GM12878 (cell line): ENCODE results near the gene TTC4. TPM values are rescaled to one million over a fixed set of nuclear protein-coding genes. Genes with fewer than 3 reads are reported as not detected.

ENCODE experiments used
- ATAC-seq: fragments of 200-7000 bp; cut with Tn5 transposase; 3 replicates; pipeline ENCODE4 v1.9.1; 2020; ENCODE audit warnings: mild to moderate bottlenecking, moderate library complexity
- BruUV-seq: library from RNA; stranded (reverse); fragments of 400-500 nt; replicated peaks from 2 replicates; lab custom pipeline; 2021; lab: Mats Ljungman, UMichigan
- CTCF ChIA-PET: fragments of 300-600 bp; sonication (Branson Sonifier 250); formaldehyde crosslinking; extraction: SDS; loops from one replicate; lab custom pipeline; 2021; ENCODE audit warnings: inconsistent platforms; lab: Yijun Ruan, JAX
- POLR2A ChIA-PET: fragments of 350-600 bp; formaldehyde crosslinking; extraction: SDS; loops from one replicate; lab custom pipeline; 2021; ENCODE audit warnings: inconsistent platforms; lab: Charles Lee
- RAD21 ChIA-PET: fragments of 300-600 bp; sonication (Branson Sonifier 250); formaldehyde crosslinking; loops from one replicate; lab custom pipeline; 2023; ENCODE audit warnings: antibody characterized with exemption; ENCODE audit not compliant: unreplicated experiment; lab: Charles Lee
- SMC1A ChIA-PET: fragments of 300-600 bp; sonication (Branson Sonifier 250); formaldehyde crosslinking; loops from one replicate; lab custom pipeline; 2023; ENCODE audit not compliant: unreplicated experiment, uncharacterized antibody; lab: Charles Lee
- DNase-seq: peaks from one replicate; pipeline ENCODE4 v3.0.0-alpha.2; 2011; ENCODE audit warnings: low read depth, low spot score
- FAIRE-seq: peaks from 3 replicates; lab custom pipeline; 2011; peaks lifted over from hg19 to GRCh38; lab: Jason Lieb, UNC
- H2AFZ ChIP-seq: 2 replicates; pipeline ENCODE4 v1.6.0; 2011; ENCODE audit warnings: low read depth, low read length, control low read depth; ENCODE audit not compliant: control insufficient read depth
- H3K27ac ChIP-seq: 2 replicates; pipeline ENCODE4 v1.5.1; 2011; ENCODE audit warnings: control low read depth; ENCODE audit not compliant: control insufficient read depth, insufficient read depth
- H3K27me3 ChIP-seq, 2 experiments: replicated peaks in 1 of 2; 2 replicates each; pipeline versions ENCODE4 v1.6.0 to v1.6.1; 2011; ENCODE audit warnings: low read length in 1 of 2; ENCODE audit not compliant: control insufficient read depth in 2 of 2, insufficient read depth in 2 of 2
- H3K36me3 ChIP-seq, 2 experiments: 2 replicates each; pipeline ENCODE4 v1.5.1; 2011; ENCODE audit warnings: low read length in 1 of 2; ENCODE audit not compliant: control insufficient read depth in 2 of 2, insufficient read depth in 2 of 2
- H3K4me1 ChIP-seq: 2 replicates; pipeline ENCODE4 v1.6.1; 2011; ENCODE audit warnings: mild to moderate bottlenecking, low read length, moderate library complexity, mixed read lengths; ENCODE audit not compliant: control insufficient read depth, insufficient read depth
- H3K4me2 ChIP-seq: 2 replicates; pipeline ENCODE4 v1.6.0; 2011; ENCODE audit warnings: control low read depth; ENCODE audit not compliant: control insufficient read depth, insufficient read depth
- H3K4me3 ChIP-seq: fragments of 200-600 bp; sonication (generic); 2 replicates; pipeline ENCODE4 v1.5.1; 2016
- H3K79me2 ChIP-seq: 2 replicates; pipeline ENCODE4 v1.6.0; 2011; ENCODE audit warnings: low read length; ENCODE audit not compliant: control insufficient read depth, insufficient read depth
- H3K9ac ChIP-seq: 2 replicates; pipeline ENCODE4 v1.8.0; 2011; ENCODE audit warnings: low read length, control low read depth, mixed read lengths; ENCODE audit not compliant: control insufficient read depth, insufficient read depth
- H3K9me3 ChIP-seq: replicated peaks from 3 replicates; pipeline ENCODE4 v1.5.1; 2011; ENCODE audit warnings: mild to moderate bottlenecking, low read length; ENCODE audit not compliant: control insufficient read depth, insufficient read depth
- H4K20me1 ChIP-seq: 2 replicates; pipeline ENCODE4 v1.6.0; 2011; ENCODE audit not compliant: control insufficient read depth, insufficient read depth
- BMI1 ChIP-seq: fragments of 450-650 bp; IDR thresholded peaks from 2 replicates; pipeline ENCODE4 v1.6.1; 2016; ENCODE audit warnings: mild to moderate bottlenecking, moderate library complexity, borderline replicate concordance
- CREM ChIP-seq: IDR thresholded peaks from 2 replicates; pipeline ENCODE4 v1.6.1; 2014; ENCODE audit warnings: antibody characterized with exemption, low read depth
- FOS ChIP-seq: IDR thresholded peaks from 3 replicates; pipeline ENCODE4 v1.6.1; 2011; ENCODE audit warnings: borderline replicate concordance; ENCODE audit not compliant: insufficient read length; ENCODE audit errors: extremely low read depth
- HDGF ChIP-seq: fragments of 450-650 bp; IDR thresholded peaks from 2 replicates; pipeline ENCODE4 v1.6.1; 2016; ENCODE audit warnings: antibody characterized with exemption
- NR2F1 ChIP-seq: fragments of 450-650 bp; conservative IDR thresholded peaks from 2 replicates; pipeline ENCODE4 v1.6.1; 2017; ENCODE audit warnings: mild to moderate bottlenecking
- RAD21 ChIP-seq: IDR thresholded peaks from 2 replicates; pipeline ENCODE4 v1.6.1; 2011; ENCODE audit warnings: mild to moderate bottlenecking, low read depth, low read length, moderate library complexity; ENCODE audit not compliant: insufficient read depth
- RUNX3 ChIP-seq: IDR thresholded peaks from 2 replicates; pipeline ENCODE4 v1.6.1; 2012; ENCODE audit warnings: low read length, inconsistent platforms
- SKIL ChIP-seq: fragments of 450-650 bp; IDR thresholded peaks from 2 replicates; pipeline ENCODE4 v1.6.1; 2017; ENCODE audit warnings: mild to moderate bottlenecking, low read depth, inconsistent platforms; ENCODE audit not compliant: poor library complexity, severe bottlenecking
- SMARCA5 ChIP-seq: fragments of 450-650 bp; IDR thresholded peaks from 2 replicates; pipeline ENCODE4 v1.6.1; 2017; ENCODE audit warnings: mild to moderate bottlenecking
- SMC3 ChIP-seq: IDR thresholded peaks from 2 replicates; pipeline ENCODE4 v1.6.1; 2011; ENCODE audit warnings: low read length, improper control_type of control experiment, borderline replicate concordance
- TCF12 ChIP-seq: IDR thresholded peaks from 2 replicates; pipeline ENCODE4 v1.6.1; 2011; ENCODE audit warnings: low read depth, mild to moderate bottlenecking, low read length
- TCF3 ChIP-seq: IDR thresholded peaks from 2 replicates; pipeline ENCODE4 v1.6.1; 2012; ENCODE audit warnings: low read depth, mild to moderate bottlenecking, low read length, borderline replicate concordance; ENCODE audit not compliant: insufficient read depth
- YY1 ChIP-seq: IDR thresholded peaks from 2 replicates; pipeline ENCODE4 v1.6.1; 2011; ENCODE audit warnings: low read depth, mild to moderate bottlenecking, low read length
- ZNF207 ChIP-seq: fragments of 450-650 bp; IDR thresholded peaks from 2 replicates; pipeline ENCODE4 v1.6.1; 2014; ENCODE audit warnings: antibody characterized with exemption, mild to moderate bottlenecking, borderline replicate concordance
- WGBS: methylation state at CpG from one replicate; pipeline ENCODE4 v1.1.6; 2016; ENCODE audit warnings: low lambda C conversion rate; ENCODE audit not compliant: insufficient replicate concordance, insufficient coverage; ENCODE audit errors: missing lambda C conversion rate; 5-methylcytosine and 5-hydroxymethylcytosine counted together
- in situ Hi-C: fragments of 300-500 bp; cut with MboI; formaldehyde crosslinking; loops from 9 replicates; pipeline ENCODE4 v1.14.3; 2018; ENCODE audit warnings: mixed read lengths
- intact Hi-C: fragments of 100-400 bp; cut with micrococcal nuclease; formaldehyde crosslinking; loops from one replicate; pipeline ENCODE4 v1.14.2; 2022; ENCODE audit not compliant: unreplicated experiment
- polyA plus RNA-seq, 11 experiments: library from polyadenylated mRNA; depleted of rRNA in 4 of 11; unstranded in 6 of 11; stranded (reverse) in 5 of 11; fragments of >200 nt; fragmentation: Nextera tagmentation in 4 of 11; fragmentation: Illumina TruSeq in 1 of 11; extraction: Ambion mirVana in 4 of 11; extraction: Trizol in 1 of 11; gene quantifications; 1 replicate in 1 of 11; 2 replicates in 10 of 11; pipeline versions ENCODE4 v1.2.1 to v1.2.3, GENCODE V29; 2011 to 2016; ENCODE audit warnings: inconsistent platforms in 2 of 11, missing spikeins in 2 of 11, low read depth in 1 of 11
- total RNA-seq, 4 experiments: library from RNA; depleted of rRNA in 3 of 4; stranded (reverse); fragments of >200 nt in 3 of 4; fragmentation: Illumina TruSeq in 1 of 4; extraction: Trizol in 1 of 4; gene quantifications; 2 replicates each; pipeline versions ENCODE4 v1.2.1 to v1.2.3, GENCODE V29; 2013 to 2021
- TF ChIP-seq, protein P1 (sequence below), 3 experiments: IDR thresholded peaks in 2 of 3; conservative IDR thresholded peaks in 1 of 3; 2 replicates each; pipeline ENCODE4 v1.5.1; 2011; ENCODE audit warnings: low read depth in 3 of 3, low read length in 3 of 3, mild to moderate bottlenecking in 3 of 3, control low read depth in 2 of 3, moderate library complexity in 2 of 3, inconsistent platforms in 1 of 3, mixed read lengths in 1 of 3; ENCODE audit not compliant: control insufficient read depth in 2 of 3, insufficient read depth in 1 of 3; ENCODE audit errors: extremely low read depth in 1 of 3

The TTC4 gene
- total and polyA plus RNA-seq, 10 of the 15 experiments (the other 5 are each of a cell fraction or from before 2014, with no cell fraction given): 23.4 to 50.5 (median 36.0) TPM

GRCh38 chr1:54671985-54672608, 43.6 kb upstream of the TTC4 start:
- RAD21 ChIA-PET: interaction anchor here (0.6 to 1.6 kb wide), 5 partner anchors 97 to 142 kb away, joined by 3 to 5 read pairs (median 4); partner anchors contain the start of gene TTC22
- Histone ChIP-seq H3K9me3 (0 out of 3 replicates have a peak, but pooled peaks cover 1% of the 10 kb centered on the region), H3K79me2 (no peaks in the 10 kb centered on the region), H3K36me3 (no peaks in the 10 kb centered on the region), H3K27me3 (peaks cover 0 to 2% of the 10 kb centered on the region in 2 experiments; a peak in 2 of 4 replicates), H2AFZ (peak overlapping the region; percentile 21), H3K9ac (no peak overlapping the region), H3K4me3 (no peak overlapping the region), H4K20me1 (no peaks in the 10 kb centered on the region), H3K4me1 (no peaks in the 10 kb centered on the region), H3K4me2 (no peak overlapping the region), H3K27ac (no peak overlapping the region)
- POLR2A ChIA-PET: interaction anchor here (0.6 kb wide), 1 partner anchor 471 kb away, joined by 4 read pairs; no protein-coding TSS in a partner anchor
- BruUV-seq: no TSS peak
- CTCF ChIA-PET: interaction anchor here (0.6 to 2.5 kb wide), 5 partner anchors 14 to 837 kb away, joined by 3 to 18 read pairs (median 4); partner anchors contain the start of gene TTC22
- in situ Hi-C loops (no loop called here), intact Hi-C loops (loop anchor here (1.0 to 2.0 kb wide), 2 partner anchors 138 to 351 kb away; no protein-coding TSS in a partner anchor)
- FAIRE-seq (peak; percentile 78), ATAC-seq (peak; percentile 96), DNase-seq (peak; percentile 17)
- SMC1A ChIA-PET: interaction anchor here (0.8 kb wide), 1 partner anchor 128 kb away, joined by 3 read pairs; no protein-coding TSS in a partner anchor
- WGBS: 27% methylated on average over 6 of the region's 6 CpGs
- TF ChIP-seq TCF3 (0 out of 2 replicates have a peak, but pooled peaks have one; percentile 14), SKIL (no peak), YY1 (peak; percentile 51; the same call in 1 of the 2 replicates), CREM (no peak), SMARCA5 (peak; percentile 63; the same call in 1 of the 2 replicates), RAD21 (peak; percentile 95), NR2F1 (peak; percentile 55), ZNF207 (0 out of 2 replicates have a peak, but pooled peaks have one; percentile 24), SMC3 (peak; percentile 97), RUNX3 (peak; percentile 66), BMI1 (no peak), FOS (no peak), HDGF (no peak), TCF12 (0 out of 2 replicates have a peak, but pooled peaks have one; percentile 47)
- TF ChIP-seq, protein P1, sequence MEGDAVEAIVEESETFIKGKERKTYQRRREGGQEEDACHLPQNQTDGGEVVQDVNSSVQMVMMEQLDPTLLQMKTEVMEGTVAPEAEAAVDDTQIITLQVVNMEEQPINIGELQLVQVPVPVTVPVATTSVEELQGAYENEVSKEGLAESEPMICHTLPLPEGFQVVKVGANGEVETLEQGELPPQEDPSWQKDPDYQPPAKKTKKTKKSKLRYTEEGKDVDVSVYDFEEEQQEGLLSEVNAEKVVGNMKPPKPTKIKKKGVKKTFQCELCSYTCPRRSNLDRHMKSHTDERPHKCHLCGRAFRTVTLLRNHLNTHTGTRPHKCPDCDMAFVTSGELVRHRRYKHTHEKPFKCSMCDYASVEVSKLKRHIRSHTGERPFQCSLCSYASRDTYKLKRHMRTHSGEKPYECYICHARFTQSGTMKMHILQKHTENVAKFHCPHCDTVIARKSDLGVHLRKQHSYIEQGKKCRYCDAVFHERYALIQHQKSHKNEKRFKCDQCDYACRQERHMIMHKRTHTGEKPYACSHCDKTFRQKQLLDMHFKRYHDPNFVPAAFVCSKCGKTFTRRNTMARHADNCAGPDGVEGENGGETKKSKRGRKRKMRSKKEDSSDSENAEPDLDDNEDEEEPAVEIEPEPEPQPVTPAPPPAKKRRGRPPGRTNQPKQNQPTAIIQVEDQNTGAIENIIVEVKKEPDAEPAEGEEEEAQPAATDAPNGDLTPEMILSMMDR (IDR thresholded peaks at IDR 0.05 in 2 of 3, conservative IDR thresholded peaks at IDR 0.05 in 1 of 3; ENCODE audit: control insufficient read depth in 2 of 3, extremely low read depth in 1 of 3, insufficient read depth in 1 of 3, low read depth in 3 of 3, low read length in 3 of 3): peak; percentile 88 to 98 (median 88)
